ENCODE data around the gene PPP5C. TPM values are rescaled to one million over a fixed set of nuclear protein-coding genes. Genes with fewer than 3 reads are reported as not detected.

Gene PPP5C
- total and polyA plus RNA-seq, 11 donors, result 64.9 to 115 (median 77.1) TPM

GRCh38 chr19:46381756-46382345, 35.0 kb downstream of the PPP5C start:
- peaks cover 0 to 87% (median 73%) of the 10 kb centered on the region in 9 donors for H3K36me3 ChIP-seq
- H3K27ac ChIP-seq, result no peak overlapping the region
- no peak overlapping the region for H3K4me3 ChIP-seq
- H3K4me1 ChIP-seq, result peaks cover 0 to 50% (median 21%) of the 10 kb centered on the region in 12 donors
- DNase-seq, result peak in 1 of 5 donors; percentile 37
- no peak for TF ChIP-seq CTCF (IDR thresholded peaks at IDR 0.05)
- TF ChIP-seq POLR2A (IDR thresholded peaks at IDR 0.05), result no peak
- intact Hi-C loops (cut with DNase I), result no loop called here
- no peaks in the 10 kb centered on the region for H3K9me3 ChIP-seq
- 87 to 92% (median 90%) methylated on average over 15 of the region's 15 CpGs for WGBS, 4 donors
- H3K27me3 ChIP-seq, result no peaks in the 10 kb centered on the region
- ATAC-seq, result no peak

DNA sequence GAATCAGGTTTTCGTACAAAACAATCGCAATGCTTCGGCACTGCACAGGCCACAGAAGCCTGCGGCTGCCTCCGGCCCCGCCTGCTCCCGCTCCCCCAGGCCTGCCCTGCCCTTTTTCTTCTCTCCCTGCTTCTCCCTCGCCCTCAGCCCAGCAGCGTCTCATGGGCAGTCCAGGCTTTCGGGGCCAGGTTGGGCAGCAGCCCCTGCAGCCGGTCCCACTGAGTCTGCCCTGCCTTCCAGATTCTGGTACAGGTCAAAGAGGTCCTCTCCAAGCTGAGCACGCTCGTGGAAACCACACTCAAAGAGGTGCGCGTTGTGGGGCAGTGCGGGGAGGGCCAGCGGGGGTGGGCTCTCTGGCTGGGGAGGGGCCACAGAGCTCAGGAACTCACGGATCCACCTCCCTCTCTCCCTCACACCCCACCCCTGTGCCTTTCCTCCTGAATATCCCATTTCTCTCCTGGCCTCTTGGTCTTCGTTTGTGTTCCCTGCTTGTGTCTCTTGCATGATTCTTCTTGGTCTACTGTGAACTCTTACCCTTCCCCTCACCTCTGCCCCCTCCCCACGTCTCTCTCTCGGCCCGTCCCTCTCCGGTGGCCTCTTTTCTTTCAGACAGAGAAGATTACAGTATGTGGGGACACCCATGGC, 36.4 kb downstream of the PPP5C start:
- H3K36me3 ChIP-seq, result peaks cover 0 to 87% (median 76%) of the 10 kb centered on the region in 9 donors

GRCh38 chr19:46383846-46384245, 37.0 kb downstream of the PPP5C start:
- peak in 3 of 4 donors; percentile 34 to 49 (median 49) for ATAC-seq
- H3K27me3 ChIP-seq, result no peaks in the 10 kb centered on the region
- TF ChIP-seq POLR2A (IDR thresholded peaks at IDR 0.05) (no peak), CTCF (IDR thresholded peaks at IDR 0.05) (no peak)
- DNase-seq, result peak in 2 of 5 donors; percentile 42 to 47
- intact Hi-C loops (cut with DNase I), result no loop called here
- no peak overlapping the region for H3K4me3 ChIP-seq
- H3K36me3 ChIP-seq, result peaks cover 0 to 89% (median 79%) of the 10 kb centered on the region in 9 donors
- peak overlapping the region in 6 of 12 donors; percentile 0 to 52 (median 24) for H3K27ac ChIP-seq
- WGBS, 4 donors, result 68 to 77% (median 72%) methylated on average over 6 to 7 of the region's 7 CpGs
- H3K4me1 ChIP-seq, result peaks cover 0 to 34% (median 13%) of the 10 kb centered on the region in 12 donors
- no peaks in the 10 kb centered on the region for H3K9me3 ChIP-seq

More for the DNA sequence above, 36.4 kb downstream of the PPP5C start:
- Histone ChIP-seq H3K4me1 (peaks cover 0 to 39% (median 15%) of the 10 kb centered on the region in 12 donors), H3K27ac (no peak overlapping the region), H3K27me3 (no peaks in the 10 kb centered on the region), H3K9me3 (no peaks in the 10 kb centered on the region), H3K4me3 (no peak overlapping the region)
- no peak for DNase-seq
- peak in 1 of 4 donors; percentile 5 for ATAC-seq
- TF ChIP-seq POLR2A (IDR thresholded peaks at IDR 0.05), result no peak
- no peak for TF ChIP-seq CTCF (IDR thresholded peaks at IDR 0.05)
- 81 to 89% (median 88%) methylated on average over 22 to 23 of the region's 23 CpGs for WGBS, 4 donors
- intact Hi-C loops (cut with DNase I), result no loop called here

DNA sequence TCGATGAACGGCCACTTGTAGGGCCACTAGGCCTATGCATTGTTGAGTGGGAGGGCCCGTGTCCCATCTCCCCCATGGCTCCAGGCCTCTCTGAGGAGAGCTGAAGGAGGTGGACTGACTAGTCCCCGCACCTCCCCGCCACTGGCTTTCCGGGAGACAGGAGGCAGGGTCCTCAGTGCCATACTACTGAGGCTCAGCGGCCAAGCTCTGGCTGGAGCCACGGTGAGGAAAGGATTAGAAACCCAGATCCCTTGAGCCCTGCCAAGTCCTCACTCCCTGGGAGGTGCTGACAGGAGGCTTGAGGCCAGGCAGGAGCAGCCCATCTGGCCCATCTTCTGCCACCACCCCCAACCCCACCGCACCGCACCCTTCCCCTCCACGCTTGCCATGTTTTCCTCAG, 37.5 kb downstream of the PPP5C start:
- intact Hi-C loops (cut with DNase I), result no loop called here
- H3K27ac ChIP-seq, result peak overlapping the region in 6 of 12 donors; percentile 0 to 52 (median 24)
- TF ChIP-seq POLR2A (IDR thresholded peaks at IDR 0.05) (no peak), CTCF (IDR thresholded peaks at IDR 0.05) (no peak)
- 46 to 67% (median 60%) methylated on average over 9 to 11 of the region's 11 CpGs for WGBS, 4 donors
- no peaks in the 10 kb centered on the region for H3K9me3 ChIP-seq
- peaks cover 0 to 28% (median 10%) of the 10 kb centered on the region in 12 donors for H3K4me1 ChIP-seq
- DNase-seq (peak in 3 of 5 donors; percentile 58 to 73 (median 73)), ATAC-seq (peak; percentile 38 to 80 (median 76))
- H3K4me3 ChIP-seq, result no peak overlapping the region
- no peaks in the 10 kb centered on the region for H3K27me3 ChIP-seq
- peaks cover 0 to 87% (median 77%) of the 10 kb centered on the region in 9 donors for H3K36me3 ChIP-seq

Measured in heart left ventricle (tissue), 16 donors.